Parathyroid adenoma (tissue), 2 donors: ENCODE data around the gene FHOD3.

ENCODE experiments used
- H2AFZ ChIP-seq: fragments of 300-600 bp; sonication (generic); one replicate; pipeline ENCODE4 v1.7.0; 2017; ENCODE audit warnings: antibody characterized with exemption, mild to moderate bottlenecking
- H3K27ac ChIP-seq: fragments of 300-600 bp; sonication (generic); one replicate; pipeline ENCODE4 v1.7.0; 2017
- H3K27me3 ChIP-seq: fragments of 300-600 bp; sonication (generic); one replicate; pipeline ENCODE4 v1.7.0; 2017; ENCODE audit warnings: low read length; ENCODE audit not compliant: control insufficient read depth, insufficient read depth
- H3K36me3 ChIP-seq: fragments of 300-600 bp; sonication (generic); one replicate; pipeline ENCODE4 v1.7.0; 2017; ENCODE audit warnings: low read length; ENCODE audit not compliant: control insufficient read depth, insufficient read depth
- H3K4me1 ChIP-seq: fragments of 300-600 bp; sonication (generic); one replicate; pipeline ENCODE4 v1.7.0; 2017; ENCODE audit warnings: control low read depth
- H3K4me2 ChIP-seq: fragments of 300-600 bp; sonication (generic); one replicate; pipeline ENCODE4 v1.7.0; 2017; ENCODE audit warnings: low read length
- H3K4me3 ChIP-seq: fragments of 300-600 bp; sonication (generic); one replicate; pipeline ENCODE4 v1.7.0; 2017; ENCODE audit warnings: low read depth, low read length
- H3K79me2 ChIP-seq: fragments of 300-600 bp; sonication (generic); one replicate; pipeline ENCODE4 v1.7.0; 2017; ENCODE audit warnings: control low read depth
- H3K9ac ChIP-seq: fragments of 300-600 bp; sonication (generic); one replicate; pipeline ENCODE4 v1.7.0; 2017; ENCODE audit warnings: mild to moderate bottlenecking
- H3K9me3 ChIP-seq: fragments of 300-600 bp; sonication (generic); one replicate; pipeline ENCODE4 v1.7.0; 2017; ENCODE audit warnings: low read length; ENCODE audit not compliant: control insufficient read depth
- CTCF ChIP-seq: fragments of 300-600 bp; sonication (generic); IDR thresholded peaks from one replicate; pipeline ENCODE4 v1.7.0; 2017; ENCODE audit warnings: antibody characterized with exemption, mild to moderate bottlenecking
- donor health status: primary hyperparathyroidism.

FHOD3 gene

GRCh38 chr18:36327352-36328316 lies 30.1 kb downstream of the FHOD3 start:
- no peak for TF ChIP-seq CTCF
- Histone ChIP-seq H3K79me2 (no peaks in the 10 kb centered on the region), H2AFZ (no peak overlapping the region), H3K9ac (no peak overlapping the region), H3K4me3 (no peak overlapping the region), H3K4me1 (no peaks in the 10 kb centered on the region), H3K27ac (no peak overlapping the region), H3K36me3 (no peaks in the 10 kb centered on the region), H3K4me2 (no peak overlapping the region), H3K27me3 (no peaks in the 10 kb centered on the region), H3K9me3 (no peaks in the 10 kb centered on the region)

GRCh38 chr18:36328385-36328858 lies 30.9 kb downstream of the FHOD3 start:
- TF ChIP-seq CTCF: no peak
- no peak overlapping the region for H3K27ac ChIP-seq
- H3K9ac ChIP-seq: no peak overlapping the region

GRCh38 chr18:36328916-36329315 lies 31.4 kb downstream of the FHOD3 start:
- Histone ChIP-seq H3K27ac (no peak overlapping the region), H3K4me1 (no peaks in the 10 kb centered on the region), H3K4me3 (no peak overlapping the region), H2AFZ (no peak overlapping the region), H3K9me3 (no peaks in the 10 kb centered on the region), H3K36me3 (no peaks in the 10 kb centered on the region), H3K9ac (no peak overlapping the region), H3K79me2 (no peaks in the 10 kb centered on the region), H3K27me3 (no peaks in the 10 kb centered on the region), H3K4me2 (no peak overlapping the region)
- TF ChIP-seq CTCF: no peak

More at GRCh38 chr18:36328385-36328858, 30.9 kb downstream of the FHOD3 start:
- no peaks in the 10 kb centered on the region for H3K36me3 ChIP-seq
- H3K79me2 ChIP-seq: no peaks in the 10 kb centered on the region
- no peaks in the 10 kb centered on the region for H3K27me3 ChIP-seq
- no peaks in the 10 kb centered on the region for H3K9me3 ChIP-seq
- no peaks in the 10 kb centered on the region for H3K4me1 ChIP-seq
- no peak overlapping the region for H3K4me3 ChIP-seq
- H3K4me2 ChIP-seq: no peak overlapping the region
- H2AFZ ChIP-seq: no peak overlapping the region

GRCh38 chr18:36329684-36330434 lies 32.3 kb downstream of the FHOD3 start:
- Histone ChIP-seq H3K27ac (no peak overlapping the region), H3K4me3 (no peak overlapping the region), H3K4me2 (no peak overlapping the region), H3K4me1 (no peaks in the 10 kb centered on the region), H2AFZ (no peak overlapping the region), H3K79me2 (no peaks in the 10 kb centered on the region), H3K9me3 (no peaks in the 10 kb centered on the region), H3K9ac (no peak overlapping the region), H3K36me3 (no peaks in the 10 kb centered on the region), H3K27me3 (no peaks in the 10 kb centered on the region)
- TF ChIP-seq CTCF: no peak
